Lung (tissue), 12 donors: ENCODE measurements around the gene DGKA. TPM values are rescaled to one million over a fixed set of nuclear protein-coding genes. Genes with fewer than 3 reads are reported as not detected.

Experiments used
- ATAC-seq: fragments of 200-7000 bp; cut with Tn5 transposase; one replicate; pipeline ENCODE4 v1.9.1; 2020; ENCODE audit warnings: moderate number of reproducible peaks; ENCODE audit not compliant: insufficient read depth, low FRiP score
- DNase-seq, 3 donors: peaks; one replicate each; pipeline ENCODE4 v3.0.0-alpha.2; 2013 to 2017
- H3K27ac ChIP-seq, 2 donors: one replicate each; pipeline ENCODE4 v1.5.1; 2013; ENCODE audit warnings: mild to moderate bottlenecking in 2 of 2, moderate library complexity in 2 of 2, control low read depth in 1 of 2, inconsistent platforms in 1 of 2, low read depth in 1 of 2, low read length in 1 of 2
- H3K27me3 ChIP-seq, 3 donors: one replicate each; pipeline ENCODE4 v1.5.1; 2013; ENCODE audit warnings: low read length in 2 of 3; ENCODE audit not compliant: control insufficient read depth in 3 of 3, insufficient read depth in 3 of 3
- H3K36me3 ChIP-seq, 4 donors: one replicate each; pipeline ENCODE4 v1.5.1; 2013; ENCODE audit warnings: low read length in 4 of 4, mild to moderate bottlenecking in 1 of 4, moderate library complexity in 1 of 4; ENCODE audit not compliant: control insufficient read depth in 4 of 4, insufficient read depth in 4 of 4
- H3K4me1 ChIP-seq, 5 donors: one replicate each; pipeline ENCODE4 v1.5.1; 2013; ENCODE audit warnings: low read length in 5 of 5, mild to moderate bottlenecking in 2 of 5, moderate library complexity in 1 of 5; ENCODE audit not compliant: control insufficient read depth in 5 of 5, insufficient read depth in 5 of 5
- H3K4me3 ChIP-seq: one replicate; pipeline ENCODE4 v1.5.1; 2013; ENCODE audit warnings: mild to moderate bottlenecking, control low read depth, moderate library complexity
- H3K9ac ChIP-seq, 2 donors: one replicate each; pipeline ENCODE4 v1.5.1; 2013; ENCODE audit warnings: low read length in 2 of 2, control low read depth in 1 of 2; ENCODE audit not compliant: insufficient read depth in 1 of 2
- H3K9me3 ChIP-seq, 4 donors: one replicate each; pipeline ENCODE4 v1.5.1; 2013; ENCODE audit warnings: low read length in 3 of 4, mild to moderate bottlenecking in 1 of 4, moderate library complexity in 1 of 4; ENCODE audit not compliant: control insufficient read depth in 4 of 4, insufficient read depth in 3 of 4
- CTCF ChIP-seq: IDR thresholded peaks from 2 replicates; pipeline ENCODE4 v1.5.1; 2012; ENCODE audit warnings: mild to moderate bottlenecking; ENCODE audit errors: control extremely low read depth, extremely low read depth
- WGBS, 2 donors: extraction: QIAGEN DNeasy Blood & Tissue Kit; methylation state at CpG; one replicate each; pipeline ENCODE4 v1.1.7; 2013; 5-methylcytosine and 5-hydroxymethylcytosine counted together
- polyA plus RNA-seq, 2 donors: library from polyadenylated mRNA; stranded (reverse); fragments of 200-250 nt; gene quantifications; one replicate each; pipeline ENCODE4 v1.2.1, GENCODE V29; 2013
- total RNA-seq, 2 donors: library from RNA; depleted of rRNA in 1 of 2; stranded (reverse); fragments of >200 nt in 1 of 2; gene quantifications; one replicate each; pipeline ENCODE4 v1.2.1, GENCODE V29; 2014 to 2021
- donor health status: control.
- donor health status: control.
- donor health status: Bipolar disorder and iron deficiency.
- donor health status: healthy.
- donor health status: DM: yes; HTN: yes; CAD: no.

The DGKA gene
- total and polyA plus RNA-seq, 4 donors = 19.3 to 41.1 (median 30.8) TPM

- no peak for ATAC-seq
- Histone ChIP-seq H3K36me3 (peaks cover 0 to 16% (median 4%) of the 10 kb centered on the region in 4 donors), H3K9me3 (no peaks in the 10 kb centered on the region), H3K4me3 (no peak overlapping the region), H3K27ac (no peak overlapping the region), H3K27me3 (no peaks in the 10 kb centered on the region), H3K4me1 (peaks cover 1 to 45% (median 12%) of the 10 kb centered on the region in 5 donors), H3K9ac (no peak overlapping the region)
- 89 to 92% methylated on average over 7 of the region's 7 CpGs for WGBS, 2 donors
- no peak for TF ChIP-seq CTCF
- DNase-seq = no peak
These were observed 39.8 kb downstream of the DGKA start for GRCh38 chr12:55970775-55971174.

- TF ChIP-seq CTCF = no peak
- DNase-seq (peak in 1 of 3 donors; percentile 6), ATAC-seq (no peak)
- no peaks in the 10 kb centered on the region for H3K9me3 ChIP-seq
- no peak overlapping the region for H3K9ac ChIP-seq
- peaks cover 3 to 45% (median 12%) of the 10 kb centered on the region in 5 donors for H3K4me1 ChIP-seq
- peaks cover 0 to 20% (median 6%) of the 10 kb centered on the region in 4 donors for H3K36me3 ChIP-seq
- H3K27ac ChIP-seq = peak overlapping the region in 1 of 2 donors; percentile 38
- WGBS, 2 donors = 59 to 75% methylated on average over 3 of the region's 3 CpGs
- H3K4me3 ChIP-seq = no peak overlapping the region
- no peaks in the 10 kb centered on the region for H3K27me3 ChIP-seq
These were observed 41.1 kb downstream of the DGKA start for GRCh38 chr12:55972042-55972441.

GRCh38 chr12:55972456-55972855, 41.5 kb downstream of the DGKA start:
- Histone ChIP-seq H3K27ac (peak overlapping the region; percentile 92 to 98), H3K9ac (peak overlapping the region; percentile 57 to 100), H3K4me1 (peaks cover 3 to 41% (median 12%) of the 10 kb centered on the region in 5 donors), H3K4me3 (peak overlapping the region; percentile 69), H3K36me3 (peaks cover 0 to 20% (median 6%) of the 10 kb centered on the region in 4 donors), H3K9me3 (no peaks in the 10 kb centered on the region), H3K27me3 (no peaks in the 10 kb centered on the region)
- no peak for TF ChIP-seq CTCF
- ATAC-seq (no peak), DNase-seq (peak in 1 of 3 donors; percentile 3)
- WGBS, 2 donors = 27 to 28% methylated on average over 1 of the region's 1 CpG
